Spleen (tissue), 11 donors: ENCODE results near the gene PAEP. TPM values are rescaled to one million over a fixed set of nuclear protein-coding genes. Genes with fewer than 3 reads are reported as not detected.

Source experiments
- DNase-seq: peaks from one replicate; pipeline ENCODE4 v3.0.0-alpha.2; 2020
- H3K27ac ChIP-seq, 8 donors: fragments of 200-600 bp; sonication (generic) in 7 of 8; 1 replicate in 4 of 8; 2 replicates in 4 of 8; pipeline versions ENCODE4 v1.5.0 to v1.8.0; 2016 to 2021; ENCODE audit warnings: inconsistent platforms in 4 of 8, mild to moderate bottlenecking in 4 of 8, moderate library complexity in 1 of 8
- H3K27me3 ChIP-seq, 7 donors: fragments of 200-600 bp; sonication (generic) in 6 of 7; replicated peaks in 1 of 7; 1 replicate in 4 of 7; 2 replicates in 3 of 7; pipeline versions ENCODE4 v1.5.0 to v1.8.0; 2016 to 2021; ENCODE audit warnings: inconsistent platforms in 3 of 7, mild to moderate bottlenecking in 1 of 7
- H3K36me3 ChIP-seq, 6 donors: fragments of 200-600 bp; sonication (generic) in 5 of 6; 1 replicate in 4 of 6; 2 replicates in 2 of 6; pipeline versions ENCODE4 v1.5.0 to v1.8.0; 2016 to 2021; ENCODE audit warnings: inconsistent platforms in 2 of 6
- H3K4me1 ChIP-seq, 6 donors: fragments of 200-600 bp; sonication (generic) in 5 of 6; 1 replicate in 3 of 6; 2 replicates in 3 of 6; pipeline versions ENCODE4 v1.5.0 to v1.8.0; 2016 to 2021; ENCODE audit warnings: inconsistent platforms in 3 of 6
- H3K4me3 ChIP-seq, 8 donors: fragments of 200-600 bp; sonication (generic) in 7 of 8; 1 replicate in 4 of 8; 2 replicates in 4 of 8; pipeline versions ENCODE4 v1.5.0 to v1.8.0; 2016 to 2021; ENCODE audit warnings: inconsistent platforms in 4 of 8, mild to moderate bottlenecking in 4 of 8, moderate library complexity in 2 of 8
- H3K9me3 ChIP-seq, 8 donors: fragments of 200-600 bp; sonication (generic) in 7 of 8; 1 replicate in 4 of 8; 2 replicates in 4 of 8; pipeline versions ENCODE4 v1.5.0 to v1.8.0; 2016 to 2021; ENCODE audit warnings: inconsistent platforms in 4 of 8
- CTCF ChIP-seq, 11 experiments: fragments of 200-600 bp in 7 of 11; fragments of 450-650 bp in 4 of 11; sonication (generic) in 4 of 11; IDR thresholded peaks in 8 of 11; conservative IDR thresholded peaks in 3 of 11; 1 replicate in 7 of 11; 2 replicates in 4 of 11; pipeline versions ENCODE4 v1.4.0 to v1.8.0; 2016 to 2021; ENCODE audit warnings: antibody characterized with exemption in 11 of 11, inconsistent platforms in 4 of 11, mild to moderate bottlenecking in 1 of 11
- POLR2A ChIP-seq, 3 donors: fragments of 450-650 bp; IDR thresholded peaks; one replicate each; pipeline ENCODE4 v1.5.1; 2017; ENCODE audit warnings: antibody characterized with exemption in 3 of 3, mild to moderate bottlenecking in 1 of 3
- POLR2AphosphoS5 ChIP-seq, 3 donors: sonication (generic); formaldehyde crosslinking; IDR thresholded peaks; one replicate each; pipeline ENCODE4 v1.5.1; 2017; ENCODE audit warnings: antibody characterized with exemption in 3 of 3
- WGBS, 5 donors: extraction: QIAGEN DNeasy Blood & Tissue Kit in 3 of 5; methylation state at CpG; one replicate each; pipeline versions ENCODE4 v1.1.5 to v1.1.7; 2013 to 2018; 5-methylcytosine and 5-hydroxymethylcytosine counted together
- intact Hi-C: fragments of 100-400 bp; cut with DNase I; formaldehyde crosslinking; loops from one replicate; pipeline ENCODE4 v1.15.0; 2023; ENCODE audit warnings: low total_unique reads
- polyA plus RNA-seq, 3 donors: library from polyadenylated mRNA; stranded (reverse); fragments of 200-250 nt; gene quantifications; one replicate each; pipeline ENCODE4 v1.2.1, GENCODE V29; 2013
- total RNA-seq, 7 donors: library from RNA; depleted of rRNA in 3 of 7; stranded (reverse); fragments of >200 nt in 3 of 7; fragmentation: NEBNext Ultra II Directional in 4 of 7; extraction: Animal tissue kit (Norgen Biotek cat#: 25700) in 4 of 7; gene quantifications; one replicate each; pipeline versions ENCODE4 v1.1.0 to v1.2.1, GENCODE V29; 2016 to 2021
- donor health status: healthy with polysubstance abuse.
- donor health status: DM: no; HTN: no; CAD: no; lungs with moderate emphysema.
- donor health status: DM: no; HTN: no; CAD: no.
- donor health status: Bipolar disorder and iron deficiency.
- donor health status: healthy.
- donor health status: DM: no; HTN: no; CAD: no.
- donor health status: DM: yes; HTN: yes; CAD: no.

The PAEP gene
- total and polyA plus RNA-seq, 10 donors: not detected

DNA sequence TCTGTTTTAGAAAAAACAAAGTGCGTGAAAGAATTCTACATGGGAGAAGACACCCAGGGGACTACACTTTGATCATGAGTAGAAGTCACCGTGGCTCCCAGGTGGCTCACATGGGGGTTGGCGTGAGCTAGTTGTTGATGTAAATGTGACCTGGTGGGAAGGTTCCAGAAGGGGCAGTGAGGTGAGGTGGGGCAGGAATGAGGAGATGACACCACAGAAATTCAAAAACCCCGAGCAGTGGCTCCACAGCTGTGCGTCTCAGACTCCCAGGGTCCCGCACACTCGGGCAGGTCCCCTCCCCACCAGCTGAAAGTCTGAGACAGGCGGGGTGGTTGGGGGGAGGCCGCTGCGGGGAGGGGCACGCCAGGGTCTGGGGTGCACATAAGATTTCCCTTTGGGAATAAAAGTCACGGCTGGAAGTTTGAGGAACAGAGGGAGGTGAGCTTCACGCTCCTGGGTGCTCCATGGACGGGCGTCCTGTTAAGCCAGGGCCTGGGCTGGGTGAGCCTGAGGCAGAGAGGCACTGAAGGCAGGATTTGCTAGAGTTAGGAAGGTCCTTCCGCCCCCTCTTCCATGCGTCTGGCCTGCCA, 47.9 kb downstream of the PAEP start:
- intact Hi-C loops: loop anchor here (10.0 kb wide), 1 partner anchor 515 kb away; no protein-coding TSS in a partner anchor
- TF ChIP-seq POLR2A (IDR thresholded peaks at IDR 0.05) (no peak), CTCF (IDR thresholded peaks at IDR 0.05 in 8 of 11, conservative IDR thresholded peaks at IDR 0.05 in 3 of 11) (no peak), POLR2AphosphoS5 (IDR thresholded peaks at IDR 0.05) (no peak)
- no peaks in the 10 kb centered on the region for H3K36me3 ChIP-seq
- H3K9me3 ChIP-seq: no peaks in the 10 kb centered on the region
- no peak overlapping the region for H3K4me3 ChIP-seq
- H3K4me1 ChIP-seq: no peaks in the 10 kb centered on the region
- peaks cover 0 to 41% (median 0%) of the 10 kb centered on the region in 7 donors for H3K27me3 ChIP-seq
- 80 to 84% (median 83%) methylated on average over 17 of the region's 17 CpGs for WGBS, 5 donors
- no peak for DNase-seq
- H3K27ac ChIP-seq: no peak overlapping the region

GRCh38 chr9:135610290-135611141, 49.0 kb downstream of the PAEP start:
- Histone ChIP-seq H3K27me3 (peaks cover 0 to 45% (median 4%) of the 10 kb centered on the region in 7 donors), H3K27ac (no peak overlapping the region), H3K9me3 (no peaks in the 10 kb centered on the region), H3K36me3 (no peaks in the 10 kb centered on the region), H3K4me1 (no peaks in the 10 kb centered on the region), H3K4me3 (no peak overlapping the region)
- DNase-seq: no peak
- WGBS, 5 donors: 70 to 83% (median 78%) methylated on average over 10 to 13 of the region's 13 CpGs
- intact Hi-C loops: no loop called here
- no peak for TF ChIP-seq POLR2AphosphoS5 (IDR thresholded peaks at IDR 0.05)
- TF ChIP-seq POLR2A (IDR thresholded peaks at IDR 0.05): no peak
- TF ChIP-seq CTCF (IDR thresholded peaks at IDR 0.05 in 8 of 11, conservative IDR thresholded peaks at IDR 0.05 in 3 of 11): no peak

GRCh38 chr9:135611142-135611874, 49.8 kb downstream of the PAEP start:
- Histone ChIP-seq H3K4me3 (no peak overlapping the region), H3K27me3 (peaks cover 0 to 52% (median 4%) of the 10 kb centered on the region in 7 donors), H3K27ac (no peak overlapping the region), H3K36me3 (no peaks in the 10 kb centered on the region), H3K4me1 (no peaks in the 10 kb centered on the region), H3K9me3 (no peaks in the 10 kb centered on the region)
- intact Hi-C loops: no loop called here
- no peak for DNase-seq
- WGBS, 5 donors: 60 to 83% (median 80%) methylated on average over 3 to 7 of the region's 7 CpGs
- TF ChIP-seq POLR2A (IDR thresholded peaks at IDR 0.05) (no peak), POLR2AphosphoS5 (IDR thresholded peaks at IDR 0.05) (no peak), CTCF (IDR thresholded peaks at IDR 0.05 in 8 of 11, conservative IDR thresholded peaks at IDR 0.05 in 3 of 11) (no peak)

DNA sequence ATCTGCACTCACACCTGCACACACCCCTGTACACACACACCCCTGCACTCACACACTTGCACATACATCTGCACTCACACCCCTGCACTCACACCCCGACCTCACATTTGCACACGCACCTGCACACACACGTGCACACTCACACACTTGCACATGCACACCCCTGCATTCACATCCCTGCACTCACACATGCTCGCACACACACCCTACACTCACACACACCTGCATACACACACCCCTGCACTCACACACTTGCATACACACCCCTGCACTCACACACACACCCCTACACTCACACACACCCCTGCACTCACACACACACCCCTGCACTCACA, 50.3 kb downstream of the PAEP start:
- intact Hi-C loops: no loop called here
- no peak for TF ChIP-seq POLR2A (IDR thresholded peaks at IDR 0.05)
- no peak for TF ChIP-seq POLR2AphosphoS5 (IDR thresholded peaks at IDR 0.05)
- TF ChIP-seq CTCF (IDR thresholded peaks at IDR 0.05 in 8 of 11, conservative IDR thresholded peaks at IDR 0.05 in 3 of 11): no peak
- Histone ChIP-seq H3K4me1 (no peaks in the 10 kb centered on the region), H3K27ac (no peak overlapping the region), H3K9me3 (no peaks in the 10 kb centered on the region), H3K4me3 (no peak overlapping the region), H3K27me3 (peaks cover 0 to 58% (median 4%) of the 10 kb centered on the region in 7 donors), H3K36me3 (no peaks in the 10 kb centered on the region)
- 11 to 28% (median 20%) methylated on average over 4 of the region's 4 CpGs for WGBS, 5 donors
- no peak for DNase-seq
